GM18867 (cell line): Measurements from ENCODE around the gene SIRT2.
"Not testable (repeated sequence)": the region's sequence is repeated elsewhere in the genome, so short reads cannot be mapped to it uniquely, and the experiment has no call there.

ENCODE experiments used
- ATAC-seq: cut with Tn5 transposase; IDR thresholded peaks from one replicate; pipeline ENCODE4 v1.9.1; 2021; ENCODE audit warnings: mild to moderate bottlenecking, moderate library complexity; ENCODE audit not compliant: unreplicated experiment

Gene SIRT2

GRCh38 chr19:38830039-38830733 lies 69.2 kb downstream of the SIRT2 start:
- ATAC-seq = no peak

GRCh38 chr19:38829203-38829602 lies 70.2 kb downstream of the SIRT2 start:
- not testable (repeated sequence) for ATAC-seq
